H9 (cell line): ENCODE results near the gene SDK2. TPM values are rescaled to one million over a fixed set of nuclear protein-coding genes. Genes with fewer than 3 reads are reported as not detected.

Experiments used
- DNase-seq: peaks from one replicate; pipeline ENCODE4 v3.0.0-alpha.2; 2017
- H2AFZ ChIP-seq: one replicate; pipeline ENCODE4 v1.6.1; 2013; ENCODE audit warnings: mild to moderate bottlenecking, low read length, control low read depth, moderate library complexity
- H2AK5ac ChIP-seq: 2 replicates; pipeline ENCODE4 v1.6.1; 2013; ENCODE audit warnings: low read length, control low read depth, mixed read lengths; ENCODE audit not compliant: insufficient read length
- H2BK120ac ChIP-seq: one replicate; pipeline ENCODE4 v1.6.1; 2013; ENCODE audit warnings: low read depth, mild to moderate bottlenecking, low read length, control low read depth, inconsistent platforms; ENCODE audit not compliant: poor library complexity, severe bottlenecking
- H2BK12ac ChIP-seq: 2 replicates; pipeline ENCODE4 v1.6.1; 2013; ENCODE audit warnings: low read length, control low read depth, mixed read lengths, low read depth; ENCODE audit not compliant: insufficient read length
- H2BK15ac ChIP-seq: 2 replicates; pipeline ENCODE4 v1.6.1; 2013; ENCODE audit warnings: low read depth, low read length, control low read depth
- H2BK20ac ChIP-seq: one replicate; pipeline ENCODE4 v1.6.1; 2013; ENCODE audit warnings: low read depth, mild to moderate bottlenecking, low read length, control low read depth, inconsistent platforms; ENCODE audit not compliant: poor library complexity, severe bottlenecking
- H2BK5ac ChIP-seq: 2 replicates; pipeline ENCODE4 v1.6.1; 2013; ENCODE audit warnings: low read length, control low read depth, mixed read lengths; ENCODE audit not compliant: insufficient read length
- H3K14ac ChIP-seq: 2 replicates; pipeline ENCODE4 v1.6.1; 2013; ENCODE audit warnings: low read length, control low read depth; ENCODE audit not compliant: insufficient read depth
- H3K18ac ChIP-seq: 2 replicates; pipeline ENCODE4 v1.6.1; 2013; ENCODE audit warnings: low read depth, mild to moderate bottlenecking, mixed read lengths, low read length, control low read depth; ENCODE audit not compliant: insufficient read length
- H3K23ac ChIP-seq: 2 replicates; pipeline ENCODE4 v1.6.1; 2013; ENCODE audit warnings: low read length, control low read depth, mixed read lengths, low read depth; ENCODE audit not compliant: insufficient read length
- H3K23me2 ChIP-seq: 2 replicates; pipeline ENCODE4 v1.6.1; 2013; ENCODE audit warnings: low read depth, mild to moderate bottlenecking, mixed read lengths, low read length, control low read depth; ENCODE audit not compliant: insufficient read length, poor library complexity, severe bottlenecking
- H3K27ac ChIP-seq: 2 replicates; pipeline ENCODE4 v1.5.1; 2013; ENCODE audit warnings: low read length, control low read depth, mixed read lengths, low read depth; ENCODE audit not compliant: insufficient read length
- H3K27me3 ChIP-seq: 2 replicates; pipeline ENCODE4 v1.6.1; 2013; ENCODE audit warnings: low read length, control low read depth, inconsistent platforms; ENCODE audit not compliant: insufficient read depth
- H3K4ac ChIP-seq: 2 replicates; pipeline ENCODE4 v1.6.1; 2013; ENCODE audit warnings: low read depth, mild to moderate bottlenecking, control low read depth, inconsistent platforms, low read length, moderate library complexity
- H3K4me1 ChIP-seq: 2 replicates; pipeline ENCODE4 v1.6.1; 2013; ENCODE audit warnings: low read length, control low read depth, inconsistent platforms; ENCODE audit not compliant: insufficient read depth
- H3K4me2 ChIP-seq: 2 replicates; pipeline ENCODE4 v1.6.1; 2013; ENCODE audit warnings: low read length, control low read depth, mixed read lengths; ENCODE audit not compliant: insufficient read length, insufficient read depth
- H3K56ac ChIP-seq: 2 replicates; pipeline ENCODE4 v1.6.1; 2013; ENCODE audit warnings: low read depth, mild to moderate bottlenecking, mixed read lengths, low read length, control low read depth; ENCODE audit not compliant: insufficient read length
- H3K79me1 ChIP-seq: 2 replicates; pipeline ENCODE4 v1.6.1; 2013; ENCODE audit warnings: low read depth, mild to moderate bottlenecking, moderate library complexity, low read length, control low read depth, inconsistent platforms; ENCODE audit not compliant: insufficient read depth, poor library complexity, severe bottlenecking
- H3K79me2 ChIP-seq: 2 replicates; pipeline ENCODE4 v1.6.1; 2013; ENCODE audit warnings: low read length, control low read depth, inconsistent platforms; ENCODE audit not compliant: insufficient read depth
- H3K9ac ChIP-seq: 2 replicates; pipeline ENCODE4 v1.6.1; 2013; ENCODE audit warnings: low read length, control low read depth, mixed read lengths; ENCODE audit not compliant: insufficient read length; ENCODE audit errors: extremely low read depth
- H3K9me3 ChIP-seq: one replicate; pipeline ENCODE4 v1.6.1; 2013; ENCODE audit warnings: low read depth, low read length, inconsistent platforms; ENCODE audit not compliant: control insufficient read depth
- H3T11ph ChIP-seq: one replicate; pipeline ENCODE4 v1.6.1; 2013; ENCODE audit warnings: mild to moderate bottlenecking, low read length, control low read depth, inconsistent platforms
- H4K20me1 ChIP-seq: one replicate; pipeline ENCODE4 v1.6.1; 2013; ENCODE audit not compliant: control insufficient read depth, insufficient read length, insufficient read depth
- H4K5ac ChIP-seq: 2 replicates; pipeline ENCODE4 v1.6.1; 2013; ENCODE audit warnings: low read depth, mild to moderate bottlenecking, mixed read lengths, low read length, control low read depth; ENCODE audit not compliant: insufficient read length
- H4K8ac ChIP-seq: replicated peaks from 2 replicates; pipeline ENCODE4 v1.6.1; 2013; ENCODE audit warnings: low read length, control low read depth, mixed read lengths, low read depth; ENCODE audit not compliant: insufficient read length
- H4K91ac ChIP-seq: 2 replicates; pipeline ENCODE4 v1.6.1; 2013; ENCODE audit warnings: low read depth, mild to moderate bottlenecking, moderate library complexity, mixed read lengths, low read length, control low read depth; ENCODE audit not compliant: insufficient read length
- H3K27ac Mint-ChIP-seq, 3 experiments: 2 replicates in 2 of 3; 3 replicates in 1 of 3; pipeline ENCODE4 v1.8.0; 2020 to 2021; ENCODE audit warnings: mixed read lengths in 3 of 3, mild to moderate bottlenecking in 1 of 3, moderate library complexity in 1 of 3
- H3K27me3 Mint-ChIP-seq: 2 replicates; pipeline ENCODE4 v1.8.0; 2021; ENCODE audit warnings: low read depth, mild to moderate bottlenecking, moderate library complexity, mixed read lengths
- H3K36me3 Mint-ChIP-seq, 3 experiments: 2 replicates in 2 of 3; 3 replicates in 1 of 3; pipeline ENCODE4 v1.8.0; 2020 to 2021; ENCODE audit warnings: low read depth in 3 of 3, mixed read lengths in 3 of 3; ENCODE audit not compliant: insufficient read depth in 1 of 3
- H3K4me1 Mint-ChIP-seq, 2 experiments: 2 replicates each; pipeline ENCODE4 v1.8.0; 2020; ENCODE audit warnings: mixed read lengths in 2 of 2
- H3K4me3 Mint-ChIP-seq, 2 experiments: 2 replicates in 1 of 2; 3 replicates in 1 of 2; pipeline ENCODE4 v1.8.0; 2020 to 2021; ENCODE audit warnings: mild to moderate bottlenecking in 2 of 2, mixed read lengths in 2 of 2, moderate library complexity in 1 of 2
- H3K9me3 Mint-ChIP-seq, 2 experiments: 2 replicates in 1 of 2; 3 replicates in 1 of 2; pipeline ENCODE4 v1.8.0; 2020; ENCODE audit warnings: mild to moderate bottlenecking in 2 of 2, mixed read lengths in 2 of 2, moderate library complexity in 1 of 2
- WGBS: extraction: QIAGEN DNeasy Blood & Tissue Kit; methylation state at CpG from one replicate; pipeline ENCODE4 v1.1.7; 2013; ENCODE audit warnings: missing lambda C conversion rate, low lambda C conversion rate, mixed read lengths; ENCODE audit not compliant: insufficient read length; ENCODE audit errors: extremely low coverage; 5-methylcytosine and 5-hydroxymethylcytosine counted together
- total RNA-seq: library from RNA; stranded (reverse); gene quantifications from 2 replicates; pipeline ENCODE4 v1.2.1, GENCODE V29; 2021
- TF ChIP-seq, protein P1 (sequence below): fragments of 200-600 bp; sonication (generic); conservative IDR thresholded peaks from 3 replicates; pipeline ENCODE4 v1.8.0; 2021; ENCODE audit warnings: antibody characterized with exemption, mild to moderate bottlenecking

SDK2 gene
- total RNA-seq, 1 experiment from 2014 or later: 9.1 TPM

DNA sequence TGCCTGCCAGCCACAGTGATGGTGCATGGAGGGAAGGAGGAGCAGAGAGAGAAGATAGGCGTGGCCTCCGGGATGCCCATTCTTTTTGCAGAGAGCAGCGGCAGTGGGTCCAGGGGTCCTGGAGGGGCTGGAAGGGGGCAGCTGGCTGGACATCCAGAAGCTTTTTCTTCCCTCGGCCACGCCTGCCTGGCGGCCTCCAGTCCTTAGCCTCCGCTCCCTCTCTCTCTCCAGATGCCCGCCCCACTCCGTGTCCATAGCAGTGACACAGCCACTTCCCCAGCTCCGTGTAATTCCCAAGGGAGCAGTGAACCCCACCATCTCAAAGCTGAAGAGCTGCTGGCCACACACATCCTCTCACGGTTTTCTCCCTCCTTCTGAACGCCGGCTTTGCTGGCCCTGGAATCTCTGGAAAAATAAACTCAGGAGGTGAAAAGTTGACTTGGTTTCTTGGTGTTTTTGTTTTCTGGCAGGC is 306.2 kb downstream of the SDK2 start:
- Mint-ChIP-seq H3K4me1 (peaks cover 38 to 50% of the 10 kb centered on the region in 2 experiments), H3K36me3 (peaks cover 0 to 6% (median 1%) of the 10 kb centered on the region in 3 experiments; a peak in 3 of 7 replicates), H3K27me3 (peaks cover 3% of the 10 kb centered on the region; the same call in 1 of the 2 replicates), H3K9me3 (no peaks in the 10 kb centered on the region), H3K27ac (peak overlapping the region in 1 of 3 experiments; percentile 57; a peak in 1 of 7 replicates), H3K4me3 (no peak overlapping the region)
- no peak overlapping the region for H2BK20ac ChIP-seq
- no peak overlapping the region for H4K5ac ChIP-seq
- H2AFZ ChIP-seq: no peak overlapping the region
- H3K27me3 ChIP-seq: no peaks in the 10 kb centered on the region
- no peak overlapping the region for H4K91ac ChIP-seq
- H2BK15ac ChIP-seq: no peak overlapping the region
- TF ChIP-seq, protein P1, sequence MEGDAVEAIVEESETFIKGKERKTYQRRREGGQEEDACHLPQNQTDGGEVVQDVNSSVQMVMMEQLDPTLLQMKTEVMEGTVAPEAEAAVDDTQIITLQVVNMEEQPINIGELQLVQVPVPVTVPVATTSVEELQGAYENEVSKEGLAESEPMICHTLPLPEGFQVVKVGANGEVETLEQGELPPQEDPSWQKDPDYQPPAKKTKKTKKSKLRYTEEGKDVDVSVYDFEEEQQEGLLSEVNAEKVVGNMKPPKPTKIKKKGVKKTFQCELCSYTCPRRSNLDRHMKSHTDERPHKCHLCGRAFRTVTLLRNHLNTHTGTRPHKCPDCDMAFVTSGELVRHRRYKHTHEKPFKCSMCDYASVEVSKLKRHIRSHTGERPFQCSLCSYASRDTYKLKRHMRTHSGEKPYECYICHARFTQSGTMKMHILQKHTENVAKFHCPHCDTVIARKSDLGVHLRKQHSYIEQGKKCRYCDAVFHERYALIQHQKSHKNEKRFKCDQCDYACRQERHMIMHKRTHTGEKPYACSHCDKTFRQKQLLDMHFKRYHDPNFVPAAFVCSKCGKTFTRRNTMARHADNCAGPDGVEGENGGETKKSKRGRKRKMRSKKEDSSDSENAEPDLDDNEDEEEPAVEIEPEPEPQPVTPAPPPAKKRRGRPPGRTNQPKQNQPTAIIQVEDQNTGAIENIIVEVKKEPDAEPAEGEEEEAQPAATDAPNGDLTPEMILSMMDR: no peak
- no peak for DNase-seq
- H4K8ac ChIP-seq: no peak overlapping the region
- H3K23ac ChIP-seq: no peak overlapping the region
- WGBS: no CpG with 5 or more reads among the region's 13 CpGs
- no peak overlapping the region for H3K18ac ChIP-seq
- peaks cover 2% of the 10 kb centered on the region for H3K23me2 ChIP-seq
- no peak overlapping the region for H3K56ac ChIP-seq
- H3T11ph ChIP-seq: no peak overlapping the region
- H3K9ac ChIP-seq: no peak overlapping the region
- no peak overlapping the region for H2BK12ac ChIP-seq
- H3K79me1 ChIP-seq: no peaks in the 10 kb centered on the region
- no peak overlapping the region for H3K4me2 ChIP-seq
- H3K4me1 ChIP-seq: peaks cover 3% of the 10 kb centered on the region; the same call in 1 of the 2 replicates
- H3K14ac ChIP-seq: no peak overlapping the region
- H2BK120ac ChIP-seq: no peak overlapping the region
- no peak overlapping the region for H2AK5ac ChIP-seq
- H3K9me3 ChIP-seq: no peaks in the 10 kb centered on the region
- no peaks in the 10 kb centered on the region for H4K20me1 ChIP-seq
- H3K4ac ChIP-seq: no peak overlapping the region
- H2BK5ac ChIP-seq: no peak overlapping the region
- no peaks in the 10 kb centered on the region for H3K79me2 ChIP-seq
- H3K27ac ChIP-seq: no peak overlapping the region
